ENCODE measurements around the gene TTC19.

DNA sequence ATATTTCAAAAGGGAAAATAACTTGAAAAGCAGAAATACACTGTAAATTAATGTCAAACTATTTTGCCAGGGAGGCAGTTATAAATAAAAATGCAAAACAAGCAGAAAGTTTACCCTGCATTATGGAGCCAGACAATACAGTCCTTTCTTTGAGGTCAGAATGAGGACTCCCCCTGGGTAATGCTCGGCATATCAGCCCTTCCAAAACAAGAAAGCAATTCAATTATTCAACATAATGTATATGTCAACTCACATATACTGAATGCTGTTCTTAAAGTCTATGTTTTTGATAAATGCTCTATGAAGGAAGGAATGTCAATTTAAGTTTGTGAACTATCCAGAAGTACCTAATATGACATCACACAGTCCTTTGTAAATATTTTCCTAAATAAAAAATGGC is 72.4 kb downstream of the TTC19 start:
- TF ChIP-seq POLR2AphosphoS5 (IDR thresholded peaks at IDR 0.05; ENCODE audit: low read depth, low read length) (no peak), POLR2A (IDR thresholded peaks at IDR 0.05; ENCODE audit: low read depth, low read length) (no peak), TAF1 (IDR thresholded peaks at IDR 0.05; ENCODE audit: low read depth, low read length) (no peak)

Data from GM12891 (cell line).